GM20431 (cell line): ENCODE results near the gene FUT8.
"Not testable (repeated sequence)": the region's sequence is repeated elsewhere in the genome, so short reads cannot be mapped to it uniquely, and the experiment has no call there.

ENCODE experiments used
- in situ Hi-C: fragments of 300-500 bp; cut with MseI, MboI; formaldehyde crosslinking; loops from one replicate; pipeline ENCODE4 v1.15.0; 2020; ENCODE audit warnings: low sequenced_read_pairs; ENCODE audit not compliant: unreplicated experiment

FUT8 gene

DNA sequence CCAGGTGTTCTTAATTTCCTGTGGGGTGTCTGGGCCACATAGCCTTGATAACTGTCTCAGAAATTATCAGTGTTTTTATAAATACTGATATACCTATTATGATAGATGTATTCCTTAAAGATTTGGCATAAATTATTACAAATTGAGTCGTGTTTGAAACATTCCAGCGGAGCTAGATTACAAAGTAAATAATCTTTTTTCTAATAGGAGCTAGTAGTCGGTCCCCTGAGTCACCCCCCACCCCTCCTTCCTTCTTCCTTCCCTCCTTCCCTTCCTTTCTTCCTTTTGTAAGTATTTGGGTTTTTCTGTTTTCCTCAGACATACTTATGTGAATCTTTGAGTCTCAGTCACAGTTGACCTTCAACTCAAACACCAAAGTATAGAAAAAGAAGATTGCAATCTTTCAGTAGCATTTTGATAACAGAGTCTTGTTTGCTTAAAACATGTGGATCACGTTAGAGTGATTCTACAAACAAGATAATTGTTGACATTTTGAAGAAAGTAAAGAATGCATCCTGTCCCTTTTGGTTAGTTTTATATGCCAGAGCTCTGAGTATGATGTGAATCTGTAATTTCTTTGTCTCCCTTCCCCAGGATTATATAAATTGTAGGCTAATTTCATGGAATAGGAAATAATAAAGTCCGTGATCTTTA, 264.0 kb downstream of the FUT8 start:
- in situ Hi-C loops = no loop called here

DNA sequence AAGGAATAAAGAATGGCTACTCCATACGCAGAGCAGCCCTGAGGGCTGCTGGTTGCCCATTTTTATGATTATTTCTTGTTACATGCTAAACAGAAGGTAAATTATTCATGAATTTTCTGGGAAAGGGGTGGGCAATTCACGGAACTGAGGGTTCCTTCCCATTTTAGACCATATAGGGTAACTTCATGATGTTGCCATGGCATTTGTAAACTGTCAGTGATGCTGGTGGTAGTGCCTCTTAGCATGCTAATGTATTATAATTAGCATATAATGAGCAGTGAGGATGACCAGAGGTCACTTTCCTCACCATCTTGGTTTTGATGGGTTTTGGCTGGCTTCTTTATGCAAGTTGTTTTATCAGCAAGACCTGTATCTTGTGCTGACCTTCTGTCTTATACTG, 273.0 kb downstream of the FUT8 start:
- in situ Hi-C loops = no loop called here

DNA sequence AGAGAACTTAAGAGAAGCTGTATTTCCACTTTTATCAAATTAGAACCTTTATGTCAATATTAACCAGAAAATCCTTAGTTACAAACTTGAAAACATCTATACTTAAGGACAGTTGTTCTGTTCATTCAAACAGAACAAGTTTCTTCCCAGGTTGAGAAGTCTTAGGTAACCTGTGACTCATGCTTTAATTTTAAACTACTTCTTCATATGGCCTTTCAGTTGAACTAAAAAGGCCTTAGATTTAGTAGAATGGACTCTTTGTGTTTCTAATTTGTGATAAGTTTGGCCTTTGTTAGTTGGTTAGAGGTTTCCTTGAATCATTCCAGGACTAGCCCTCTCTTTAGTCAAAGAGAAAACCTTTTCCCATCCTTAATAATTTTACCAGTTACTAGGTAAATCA, 274.2 kb downstream of the FUT8 start:
- in situ Hi-C loops = no loop called here

DNA sequence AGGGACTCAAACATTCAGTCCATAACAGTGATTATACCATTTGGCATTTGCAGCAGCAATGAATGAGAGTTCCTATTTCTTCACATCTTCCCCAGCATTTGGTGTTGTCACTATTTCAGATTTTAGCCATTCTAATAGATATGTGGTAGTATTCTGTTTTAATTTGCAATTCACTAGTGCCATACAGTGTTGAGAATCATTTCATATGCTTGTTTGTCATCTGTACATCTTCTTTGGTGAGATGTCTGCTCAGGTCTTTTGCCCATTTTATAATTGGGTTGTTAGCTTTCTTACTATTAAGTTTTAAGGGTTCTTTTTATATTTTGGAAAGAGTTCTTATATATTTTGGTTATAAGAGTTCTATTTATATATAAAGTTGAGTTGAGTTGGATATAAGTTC, 276.5 kb downstream of the FUT8 start:
- in situ Hi-C loops = no loop called here

DNA sequence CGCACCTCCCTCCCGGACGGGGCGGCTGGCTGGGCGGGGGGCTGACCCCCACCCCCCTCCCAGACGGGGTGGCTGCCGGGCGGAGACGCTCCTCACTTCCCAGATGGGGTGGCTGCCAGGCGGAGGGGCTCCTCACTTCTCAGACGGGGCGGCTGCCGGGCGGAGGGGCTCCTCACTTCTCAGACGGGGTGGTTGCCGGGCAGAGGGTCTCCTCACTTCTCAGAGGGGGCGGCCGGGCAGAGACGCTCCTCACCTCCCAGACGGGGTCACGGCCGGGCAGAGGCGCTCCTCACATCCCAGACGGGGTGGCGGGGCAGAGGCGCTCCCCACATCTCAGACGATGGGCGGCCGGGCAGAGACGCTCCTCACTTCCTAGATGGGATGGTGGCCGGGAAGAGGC, 280.0 kb downstream of the FUT8 start:
- in situ Hi-C loops = not testable (repeated sequence)

DNA sequence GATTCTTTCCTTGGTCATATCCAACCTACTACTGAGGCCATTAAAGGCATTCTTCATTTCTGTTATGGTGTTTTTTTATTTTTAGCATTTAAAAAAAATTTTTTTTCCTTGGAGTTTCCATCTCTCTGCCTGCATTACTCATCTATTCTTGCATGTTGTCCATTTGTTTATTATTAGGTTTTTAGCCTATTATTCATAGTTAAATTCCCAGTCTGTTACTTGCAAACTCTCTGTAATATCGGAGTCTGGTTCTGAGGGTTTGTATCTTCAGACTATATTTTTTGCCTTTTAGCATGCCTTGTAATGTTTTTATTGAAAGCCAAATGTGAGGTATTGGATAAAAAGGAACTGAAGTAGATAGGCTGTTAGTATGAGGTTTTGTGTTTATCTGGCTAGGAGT, 284.3 kb downstream of the FUT8 start:
- in situ Hi-C loops = no loop called here

DNA sequence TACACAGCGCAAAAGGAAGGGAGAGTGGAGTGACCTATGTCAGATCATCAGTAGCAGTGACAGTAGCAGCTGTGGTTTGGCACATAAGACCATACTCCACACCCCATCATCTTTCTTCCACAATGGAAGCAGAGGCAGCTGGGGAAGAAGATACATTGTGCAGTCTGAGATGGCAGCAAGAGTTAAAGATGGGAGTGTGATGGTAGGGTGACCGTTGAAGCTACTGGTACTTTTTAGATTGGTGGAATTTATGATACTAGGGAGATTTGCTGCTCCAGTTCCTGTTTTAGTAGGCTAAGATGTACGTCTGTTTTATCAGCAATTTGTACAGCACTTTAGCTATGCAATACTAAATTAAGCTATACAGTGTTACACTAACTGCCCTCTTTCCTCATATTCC, 291.0 kb downstream of the FUT8 start:
- in situ Hi-C loops = no loop called here

DNA sequence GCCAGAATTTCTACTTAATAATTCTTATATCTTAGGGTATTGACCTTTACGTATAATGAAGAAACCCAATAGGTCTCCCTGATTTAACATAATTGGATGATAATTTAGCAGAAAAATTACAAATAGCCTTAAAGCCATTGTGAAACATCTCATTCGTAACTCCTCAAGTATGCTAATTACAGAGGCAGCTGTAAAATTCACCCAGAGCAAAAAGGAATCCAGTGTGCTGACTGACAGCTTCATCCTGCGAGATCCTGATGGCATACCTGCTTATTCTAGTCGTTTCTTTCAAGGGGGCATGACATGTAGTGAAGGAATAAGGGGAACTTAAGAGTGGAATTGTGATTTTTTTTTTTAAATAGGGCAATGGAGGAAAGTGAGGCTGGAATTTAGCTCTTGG, 291.5 kb downstream of the FUT8 start:
- in situ Hi-C loops = no loop called here

DNA sequence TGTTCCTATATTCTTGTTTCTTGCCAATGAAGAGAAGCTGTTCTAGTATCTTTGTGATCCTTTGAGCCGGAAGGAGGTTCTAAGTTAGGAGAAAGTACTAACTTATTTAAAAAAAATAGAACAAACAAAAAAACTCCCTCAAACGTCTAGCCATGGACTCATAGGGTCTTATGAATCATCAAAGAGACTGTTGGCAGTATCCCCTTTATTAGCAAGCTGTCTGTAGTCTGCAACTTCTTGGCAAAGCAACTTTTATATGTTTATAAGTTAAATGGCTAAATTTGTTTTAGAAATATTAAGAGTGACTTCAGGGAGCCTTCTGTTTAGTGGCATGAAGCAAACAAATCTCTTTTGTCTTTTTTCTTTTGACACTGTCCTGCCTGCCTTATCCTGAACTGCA, 291.9 kb downstream of the FUT8 start:
- in situ Hi-C loops = no loop called here

DNA sequence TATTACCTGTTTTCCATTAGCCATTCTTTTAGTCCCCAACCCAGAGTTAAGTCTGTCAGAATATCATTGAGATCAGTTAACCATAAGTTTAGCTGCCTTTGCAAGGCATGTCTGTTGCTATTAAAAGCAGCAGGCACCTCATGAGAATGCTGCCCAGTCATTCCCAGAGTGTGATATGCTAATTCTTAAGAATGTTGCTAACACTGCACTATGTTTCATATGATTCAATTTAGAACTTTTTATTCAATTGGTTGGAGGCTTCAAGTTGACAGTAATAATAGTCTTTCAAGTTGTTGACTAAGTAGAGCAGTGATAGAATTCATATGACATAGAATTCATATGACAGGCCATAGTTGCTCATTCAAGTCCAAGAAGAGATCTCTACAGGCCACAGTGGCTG, 292.3 kb downstream of the FUT8 start:
- in situ Hi-C loops = no loop called here

DNA sequence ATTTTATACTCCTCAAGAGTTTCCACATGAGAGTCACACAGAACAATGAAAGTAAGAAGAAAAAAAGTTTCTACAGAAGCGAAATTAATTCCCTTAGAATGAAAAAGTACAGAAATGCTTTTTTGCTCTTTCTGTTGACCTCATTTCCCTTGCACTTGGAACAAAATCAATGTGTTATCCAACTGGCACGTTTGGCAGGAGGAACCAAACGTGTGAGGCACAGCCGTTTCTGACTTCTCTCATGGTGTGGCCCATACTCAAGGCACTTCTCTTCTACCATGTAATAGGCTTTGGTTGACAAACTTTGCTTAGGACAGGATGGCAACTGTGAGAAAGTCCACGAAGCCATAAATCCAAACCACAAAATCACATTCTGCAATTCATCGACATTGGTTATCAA, 297.0 kb downstream of the FUT8 start:
- in situ Hi-C loops = no loop called here

DNA sequence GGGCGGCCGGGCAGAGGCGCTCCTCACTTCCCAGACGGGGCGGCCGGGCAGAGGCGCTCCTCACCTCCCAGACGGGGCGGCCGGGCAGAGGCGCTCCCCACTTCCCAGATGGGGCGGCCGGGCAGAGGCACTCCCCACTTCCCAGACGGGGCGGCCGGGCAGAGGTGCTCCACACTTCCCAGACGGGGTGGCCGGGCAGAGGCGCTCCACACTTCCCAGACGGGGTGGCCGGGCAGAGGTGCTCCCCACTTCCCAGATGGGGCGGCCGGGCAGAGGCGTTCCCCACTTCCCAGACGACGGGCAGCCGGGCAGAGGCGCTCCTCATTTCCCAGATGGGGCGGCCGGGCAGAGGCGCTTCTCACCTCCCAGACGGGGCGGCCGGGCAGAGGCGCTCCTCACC, 304.3 kb downstream of the FUT8 start:
- in situ Hi-C loops = not testable (repeated sequence)

DNA sequence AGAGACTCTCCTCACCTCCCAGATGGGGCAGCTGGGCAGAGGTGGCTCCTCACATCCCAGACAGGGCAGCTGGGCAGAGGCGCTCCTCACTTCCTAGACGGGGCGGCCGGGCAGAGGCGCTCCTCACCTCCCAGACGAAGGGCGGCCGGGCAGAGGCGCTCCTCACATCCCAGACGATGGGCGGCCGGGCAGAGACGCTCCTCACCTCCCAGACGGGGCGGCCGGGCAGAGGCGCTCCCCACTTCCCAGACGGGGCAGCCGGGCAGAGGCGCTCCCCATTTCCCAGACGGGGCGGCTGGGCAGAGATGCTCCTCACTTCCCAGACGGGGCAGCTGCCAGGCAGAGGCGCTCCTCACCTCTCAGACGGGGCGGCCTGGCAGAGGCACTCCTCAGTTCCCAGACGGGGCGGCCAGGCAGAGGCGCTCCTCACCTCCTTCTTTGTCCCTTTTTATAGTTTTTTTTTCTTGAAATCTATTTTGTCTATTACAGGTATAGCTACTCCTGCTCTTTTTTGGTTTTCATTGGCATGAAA, 304.9 kb downstream of the FUT8 start:
- in situ Hi-C loops = not testable (repeated sequence)

DNA sequence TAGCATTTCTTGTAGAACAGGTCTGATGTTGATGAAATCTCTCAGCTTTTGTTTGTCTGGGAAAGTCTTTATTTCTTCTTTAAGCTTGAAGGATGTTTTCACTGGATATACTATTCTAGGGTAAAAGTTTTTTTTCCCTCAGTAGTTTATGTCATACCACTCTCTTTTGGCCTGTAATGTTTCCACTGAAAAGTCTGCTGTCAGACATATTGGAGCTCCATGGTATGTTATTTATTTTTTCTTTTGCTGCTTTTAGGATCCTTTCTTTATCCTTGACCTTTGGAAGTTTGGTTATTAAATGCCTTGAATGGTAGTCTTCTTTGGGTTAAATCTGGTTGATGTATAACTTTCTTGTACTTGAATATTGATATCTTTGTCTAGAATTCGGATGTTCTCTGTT, 306.1 kb downstream of the FUT8 start:
- in situ Hi-C loops = no loop called here

DNA sequence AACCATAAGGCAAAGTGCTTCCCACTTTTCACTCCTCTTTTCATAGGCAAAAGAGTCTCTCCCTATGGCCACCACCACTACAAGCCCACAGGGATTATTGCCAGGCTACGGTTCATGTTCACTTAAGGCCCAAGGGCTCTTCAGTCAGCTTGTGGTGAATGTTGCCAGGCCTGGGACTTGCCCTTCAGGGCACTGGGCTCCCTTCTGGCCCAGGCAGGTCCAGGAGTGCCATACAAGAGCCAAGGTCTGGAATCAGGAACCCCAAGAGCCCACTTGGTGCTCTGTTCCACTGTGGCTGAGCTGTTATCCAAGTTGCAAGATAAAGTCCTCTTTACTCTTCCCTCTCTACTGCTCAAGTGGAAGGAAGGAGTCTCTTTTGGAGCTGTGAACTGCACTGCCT, 307.6 kb downstream of the FUT8 start:
- in situ Hi-C loops = no loop called here

DNA sequence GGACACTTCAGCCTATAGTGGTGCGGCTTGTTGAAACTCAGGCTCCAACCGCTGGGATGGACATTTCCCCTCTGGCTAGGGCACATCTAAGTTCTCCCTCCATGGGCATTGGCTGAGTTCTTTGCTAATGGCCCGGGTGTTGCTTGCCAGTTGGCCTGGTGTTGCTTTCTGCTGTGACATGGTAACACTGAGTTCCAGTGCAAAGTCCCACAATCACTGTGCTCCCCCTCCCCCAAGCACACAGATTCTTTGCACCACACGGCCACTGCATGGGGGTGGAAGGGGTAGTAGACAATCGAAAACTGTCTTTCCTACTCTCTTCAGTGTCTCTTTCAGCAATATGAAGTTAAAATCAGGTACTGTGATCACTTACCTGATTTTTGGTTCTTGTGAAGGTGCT, 308.2 kb downstream of the FUT8 start:
- in situ Hi-C loops = no loop called here

DNA sequence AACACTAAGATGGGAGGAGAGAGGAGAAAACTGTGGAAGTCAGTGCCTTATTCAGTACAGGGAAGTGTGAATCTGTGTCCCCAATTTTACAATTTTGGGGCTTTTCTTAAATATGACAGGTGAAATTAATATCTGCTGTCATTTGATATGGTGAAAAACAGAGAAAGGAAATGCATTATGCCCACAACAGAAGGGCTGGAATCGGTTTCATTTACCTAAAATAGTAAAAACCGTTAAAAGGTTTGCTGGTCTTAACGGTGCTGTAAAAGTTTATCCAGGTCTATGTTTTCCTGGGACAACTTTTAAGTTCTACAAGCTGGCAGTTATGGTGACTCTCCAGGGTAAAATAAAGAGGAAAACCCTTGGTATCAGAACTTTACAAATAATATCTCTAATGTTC, 310.8 kb downstream of the FUT8 start:
- in situ Hi-C loops = no loop called here

DNA sequence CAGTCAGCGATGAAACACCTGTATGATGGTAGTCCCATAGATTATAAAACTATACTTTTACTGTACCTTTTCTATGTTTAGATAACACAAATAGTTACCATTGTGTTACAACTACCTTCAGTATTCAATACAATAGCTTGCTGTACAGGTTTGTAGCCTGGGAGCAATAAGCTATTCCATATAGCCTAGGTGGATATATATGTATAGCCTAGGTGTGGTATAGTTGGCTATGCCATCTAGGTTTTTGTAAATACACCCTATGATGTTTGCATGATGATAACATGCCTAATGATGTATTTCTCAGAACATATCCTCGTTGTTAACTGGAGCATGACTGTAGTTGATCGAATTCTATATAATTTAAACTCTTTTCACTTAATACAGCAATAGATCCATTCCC, 316.1 kb downstream of the FUT8 start:
- in situ Hi-C loops = no loop called here

DNA sequence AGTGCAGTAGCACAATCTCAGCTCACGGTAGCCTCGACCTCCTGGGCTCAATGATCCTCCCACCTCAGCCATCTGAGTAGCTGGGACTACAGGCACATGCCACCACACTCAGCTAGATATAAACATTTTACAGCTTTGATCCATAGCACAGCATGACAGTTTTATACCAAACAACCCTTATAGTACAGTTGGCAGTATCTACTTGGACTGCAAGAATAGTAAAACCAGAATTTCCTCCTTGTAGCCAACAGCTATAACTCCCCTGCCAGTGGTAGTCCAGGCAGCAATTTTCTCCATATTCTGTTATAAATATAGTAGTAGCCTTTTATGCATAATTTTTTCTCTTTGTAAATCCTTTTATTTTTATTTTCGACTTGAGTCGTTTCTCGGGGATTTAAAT, 317.0 kb downstream of the FUT8 start:
- in situ Hi-C loops = no loop called here

DNA sequence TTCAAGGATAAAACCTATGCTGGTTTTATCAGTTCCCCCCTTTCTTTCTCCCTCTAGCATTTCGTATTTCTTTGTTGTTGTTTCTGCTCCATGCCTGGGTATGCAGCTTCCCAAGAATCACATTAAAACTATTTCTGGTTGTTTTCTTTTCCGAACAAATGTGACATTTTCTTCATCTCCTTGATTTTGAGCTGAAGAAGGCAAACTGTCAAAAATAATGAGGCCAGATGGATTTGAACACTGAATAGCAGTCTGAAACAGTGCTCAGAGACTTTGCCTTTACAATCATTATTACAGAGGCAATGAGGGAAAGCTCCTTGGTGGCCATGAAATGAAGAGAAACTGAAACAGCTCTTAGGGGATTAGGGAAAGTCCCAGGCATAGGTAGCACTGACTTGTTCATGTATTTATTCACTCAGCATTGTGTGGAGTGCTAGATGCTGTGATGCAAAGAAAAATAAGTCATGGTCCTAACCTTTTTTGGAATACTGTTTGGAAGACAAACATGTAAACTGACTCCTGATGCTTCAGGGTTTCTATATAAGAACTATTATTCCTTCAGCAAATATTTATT, 319.5 kb downstream of the FUT8 start:
- in situ Hi-C loops = no loop called here

DNA sequence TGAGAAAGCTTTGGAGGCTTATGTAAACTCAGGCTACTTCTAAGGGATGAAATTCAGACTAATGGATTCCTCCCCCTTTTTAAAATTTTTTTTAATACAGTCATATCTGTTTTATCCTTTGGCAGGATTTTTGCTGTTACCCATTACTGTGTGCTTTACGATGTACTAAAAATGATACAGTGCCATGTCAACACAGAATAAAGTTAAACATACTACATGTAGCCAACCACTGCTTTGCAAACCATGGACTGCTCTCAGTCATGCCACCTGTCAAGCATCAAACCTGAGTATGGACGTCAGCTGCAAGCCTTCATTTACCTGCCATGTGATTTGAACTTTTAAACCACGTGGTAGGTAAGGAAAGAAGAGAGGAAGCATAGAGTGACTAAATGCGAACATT, 325.8 kb downstream of the FUT8 start:
- in situ Hi-C loops = no loop called here
